CD4-positive, alpha-beta T cell treated with Interleukin-6 for 4 hours (primary cell): ENCODE data around the gene CCNB3.

Source experiments
- DNase-seq: peaks from one replicate; pipeline ENCODE4 v3.0.0-alpha.2; 2020; ENCODE audit warnings: mixed read lengths

Gene CCNB3

DNA sequence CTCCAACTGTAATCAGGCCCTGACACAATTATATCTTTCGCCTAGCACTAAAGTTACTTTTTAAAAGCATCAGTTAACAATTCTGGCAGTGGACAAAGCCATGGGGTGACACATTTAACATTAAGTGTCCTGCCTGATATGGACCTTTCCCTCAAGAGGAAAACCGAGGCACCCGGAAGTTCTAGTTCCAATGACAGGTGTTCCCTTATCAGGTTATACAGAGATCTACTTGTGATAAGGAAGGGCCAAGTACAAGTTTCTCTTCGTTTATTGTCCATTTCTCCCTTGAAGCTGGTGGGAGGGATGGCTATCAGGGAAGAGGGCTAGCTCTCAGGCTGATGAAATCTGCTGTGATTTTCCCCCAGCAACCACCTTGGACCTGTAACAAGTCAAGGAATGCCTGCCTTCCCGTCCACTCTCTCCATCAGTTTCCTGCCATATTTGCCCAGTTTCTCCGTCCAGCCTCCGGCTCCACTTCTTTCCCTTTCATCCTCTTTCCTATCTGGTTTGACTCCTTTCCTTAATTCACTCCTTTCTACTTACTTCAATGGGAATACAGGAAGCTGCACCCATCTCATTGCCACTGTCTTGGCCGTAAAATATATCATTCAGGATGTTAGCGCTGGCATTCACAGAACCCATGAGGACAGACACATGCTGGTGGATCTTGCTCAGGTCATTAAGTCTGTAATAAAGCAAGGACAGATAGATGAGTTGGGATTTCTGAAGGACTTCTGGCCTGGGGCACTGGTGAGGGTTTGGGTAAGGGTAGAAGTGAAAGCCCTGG is 171.1 kb downstream of the CCNB3 start:
- DNase-seq, result no peak

DNA sequence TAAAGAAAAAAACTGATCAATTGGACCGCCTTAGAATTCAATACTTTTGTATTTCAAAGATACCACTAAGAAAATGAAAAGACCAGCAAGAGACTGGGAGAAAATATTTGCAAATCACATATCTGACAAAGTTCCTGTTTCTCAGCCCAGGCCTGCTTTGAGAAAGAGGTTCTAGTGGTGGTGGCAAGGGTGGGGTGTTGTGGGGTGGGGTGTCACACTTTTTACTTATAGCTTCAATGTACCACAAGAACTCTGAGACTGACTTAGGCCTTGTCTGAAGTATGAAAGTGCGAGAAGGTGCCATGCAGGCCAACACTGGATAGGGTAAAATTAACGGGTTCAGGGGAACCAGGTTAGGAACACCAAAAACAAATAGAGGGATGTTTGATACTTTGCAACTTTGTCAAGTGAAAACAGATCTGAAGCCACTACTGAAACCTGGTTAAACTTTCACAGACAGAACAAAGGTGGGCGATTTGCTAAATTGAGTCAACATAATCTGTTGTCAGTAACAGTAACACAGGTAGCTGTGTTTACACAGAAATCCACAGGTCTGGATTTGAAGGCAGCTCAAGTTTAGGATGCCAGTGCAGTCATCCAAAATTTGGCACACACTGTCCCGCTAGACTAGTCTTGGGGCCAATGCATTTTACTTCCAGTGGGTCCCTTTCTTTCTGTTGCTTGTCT is 177.3 kb downstream of the CCNB3 start:
- no peak for DNase-seq

DNA sequence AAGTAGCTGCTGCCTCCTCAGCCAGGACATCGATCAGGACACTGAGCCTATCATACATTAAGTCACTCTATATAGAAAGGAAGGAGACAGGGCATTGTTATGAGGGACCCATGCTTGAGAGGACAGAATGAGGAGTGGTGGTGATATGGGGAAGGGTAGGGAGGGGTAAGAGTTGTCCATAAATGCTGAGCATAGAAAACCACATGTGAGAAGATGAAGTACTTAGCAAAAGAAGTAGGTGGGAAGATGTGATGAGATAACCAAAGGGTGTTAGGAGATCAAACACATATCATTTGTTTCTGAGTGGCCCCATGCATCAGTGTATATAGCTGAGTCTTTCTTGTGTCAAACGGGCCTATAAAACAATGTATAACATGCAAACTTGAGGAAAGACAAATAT is 182.0 kb downstream of the CCNB3 start:
- no peak for DNase-seq

DNA sequence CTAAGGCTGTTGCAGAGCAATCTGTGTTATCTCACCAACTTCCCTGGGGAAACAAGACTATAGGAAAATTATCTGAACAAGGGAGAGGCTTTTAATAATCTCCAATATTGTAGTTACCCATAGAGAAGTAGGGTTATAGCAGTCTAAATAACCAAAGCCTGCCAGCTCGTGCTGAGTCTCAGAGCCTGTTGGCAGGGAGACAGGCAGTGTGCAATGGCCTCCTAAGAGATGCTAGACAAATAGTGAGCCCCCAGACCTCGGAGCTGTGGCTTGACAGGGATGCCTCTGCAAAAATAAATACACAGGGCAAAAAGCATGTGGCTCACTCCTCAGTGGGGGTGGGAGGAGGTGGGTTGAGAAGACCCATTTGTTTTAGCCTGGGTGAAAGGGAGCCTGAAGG is 189.3 kb downstream of the CCNB3 start:
- no peak for DNase-seq
